GM12878 (cell line): Measurements from ENCODE around the gene NBPF12.
"Not testable (repeated sequence)": the region's sequence is repeated elsewhere in the genome, so short reads cannot be mapped to it uniquely, and the experiment has no call there.

Source experiments
- CHD2 ChIP-seq: IDR thresholded peaks from 2 replicates; pipeline ENCODE4 v1.6.1; 2011; ENCODE audit warnings: low read depth, low read length, improper control_type of control experiment, borderline replicate concordance
- HDGF ChIP-seq: fragments of 450-650 bp; IDR thresholded peaks from 2 replicates; pipeline ENCODE4 v1.6.1; 2016; ENCODE audit warnings: antibody characterized with exemption
- NR2C1 ChIP-seq: fragments of 450-650 bp; IDR thresholded peaks from 2 replicates; pipeline ENCODE4 v1.6.1; 2017; ENCODE audit warnings: antibody characterized with exemption, mild to moderate bottlenecking, moderate library complexity
- NRF1 ChIP-seq: conservative IDR thresholded peaks from 2 replicates; pipeline ENCODE4 v1.6.1; 2011; ENCODE audit warnings: mild to moderate bottlenecking, low read depth, low read length, improper control_type of control experiment
- PML ChIP-seq: IDR thresholded peaks from 2 replicates; pipeline ENCODE4 v1.6.1; 2012; ENCODE audit warnings: low read length, inconsistent platforms
- POLR2A ChIP-seq: IDR thresholded peaks from 2 replicates; pipeline ENCODE4 v1.6.1; 2011; ENCODE audit warnings: low read depth, mild to moderate bottlenecking, low read length
- POU2F2 ChIP-seq: IDR thresholded peaks from 3 replicates; pipeline ENCODE4 v1.6.1; 2011; ENCODE audit warnings: low read depth, mild to moderate bottlenecking, low read length, borderline replicate concordance
- RCOR1 ChIP-seq: conservative IDR thresholded peaks from 2 replicates; pipeline ENCODE4 v1.6.1; 2012; ENCODE audit warnings: low read depth, low read length, improper control_type of control experiment
- TAF1 ChIP-seq: IDR thresholded peaks from 2 replicates; pipeline ENCODE4 v1.6.1; 2011; ENCODE audit warnings: mild to moderate bottlenecking, low read depth, low read length, borderline replicate concordance
- TF ChIP-seq, protein P1 (sequence below), 3 experiments: IDR thresholded peaks in 2 of 3; conservative IDR thresholded peaks in 1 of 3; 2 replicates each; pipeline ENCODE4 v1.5.1; 2011; ENCODE audit warnings: low read depth in 3 of 3, low read length in 3 of 3, mild to moderate bottlenecking in 3 of 3, control low read depth in 2 of 3, moderate library complexity in 2 of 3, inconsistent platforms in 1 of 3, mixed read lengths in 1 of 3; ENCODE audit not compliant: control insufficient read depth in 2 of 3, insufficient read depth in 1 of 3; ENCODE audit errors: extremely low read depth in 1 of 3
- TF ChIP-seq, protein P2 (sequence below): fragments of 450-650 bp; IDR thresholded peaks from 2 replicates; pipeline ENCODE4 v1.6.1; 2018; ENCODE audit warnings: mild to moderate bottlenecking, low read depth, moderate library complexity; ENCODE audit not compliant: partially characterized antibody
- TF ChIP-seq, protein P3 (sequence below): IDR thresholded peaks from 2 replicates; pipeline ENCODE4 v1.6.1; 2012; ENCODE audit warnings: low read depth, low read length, improper control_type of control experiment
- TF ChIP-seq, protein P4 (sequence below): fragments of 450-650 bp; IDR thresholded peaks from 2 replicates; pipeline ENCODE4 v1.6.1; 2017; ENCODE audit warnings: antibody characterized with exemption, mild to moderate bottlenecking, moderate library complexity

DNA sequence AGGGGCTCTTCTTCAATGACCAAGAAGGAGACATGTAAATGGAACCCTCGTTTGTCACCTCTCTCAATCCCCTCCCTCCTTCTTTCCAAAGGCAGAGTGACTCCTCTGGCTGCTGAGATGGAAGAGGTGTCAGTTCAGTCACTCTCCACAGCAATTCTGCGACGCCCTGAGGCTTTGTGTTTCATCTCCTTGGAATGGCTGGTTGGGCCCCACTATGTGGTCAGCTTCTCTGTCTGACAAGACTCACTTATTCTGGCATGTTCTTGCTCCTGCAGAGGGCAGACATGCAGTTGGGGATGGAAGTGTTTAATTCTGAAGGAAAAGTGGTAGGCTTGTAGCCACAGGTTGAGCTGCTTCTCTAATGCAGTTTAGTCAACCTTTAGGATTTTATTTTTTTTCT lies 25.1 kb upstream of the NBPF12 start:
- not testable (repeated sequence) for TF ChIP-seq TAF1, POU2F2, NRF1, CHD2, POLR2A, RCOR1, NR2C1, PML, HDGF
- TF ChIP-seq, protein P1, sequence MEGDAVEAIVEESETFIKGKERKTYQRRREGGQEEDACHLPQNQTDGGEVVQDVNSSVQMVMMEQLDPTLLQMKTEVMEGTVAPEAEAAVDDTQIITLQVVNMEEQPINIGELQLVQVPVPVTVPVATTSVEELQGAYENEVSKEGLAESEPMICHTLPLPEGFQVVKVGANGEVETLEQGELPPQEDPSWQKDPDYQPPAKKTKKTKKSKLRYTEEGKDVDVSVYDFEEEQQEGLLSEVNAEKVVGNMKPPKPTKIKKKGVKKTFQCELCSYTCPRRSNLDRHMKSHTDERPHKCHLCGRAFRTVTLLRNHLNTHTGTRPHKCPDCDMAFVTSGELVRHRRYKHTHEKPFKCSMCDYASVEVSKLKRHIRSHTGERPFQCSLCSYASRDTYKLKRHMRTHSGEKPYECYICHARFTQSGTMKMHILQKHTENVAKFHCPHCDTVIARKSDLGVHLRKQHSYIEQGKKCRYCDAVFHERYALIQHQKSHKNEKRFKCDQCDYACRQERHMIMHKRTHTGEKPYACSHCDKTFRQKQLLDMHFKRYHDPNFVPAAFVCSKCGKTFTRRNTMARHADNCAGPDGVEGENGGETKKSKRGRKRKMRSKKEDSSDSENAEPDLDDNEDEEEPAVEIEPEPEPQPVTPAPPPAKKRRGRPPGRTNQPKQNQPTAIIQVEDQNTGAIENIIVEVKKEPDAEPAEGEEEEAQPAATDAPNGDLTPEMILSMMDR (IDR thresholded peaks at IDR 0.05 in 2 of 3, conservative IDR thresholded peaks at IDR 0.05 in 1 of 3; ENCODE audit: control insufficient read depth in 2 of 3, extremely low read depth in 1 of 3, insufficient read depth in 1 of 3, low read depth in 3 of 3, low read length in 3 of 3) = 0 out of 6 replicates have a peak, but pooled peaks of 2 of the 3 experiments have one; percentile 2 to 3
- TF ChIP-seq, protein P2, sequence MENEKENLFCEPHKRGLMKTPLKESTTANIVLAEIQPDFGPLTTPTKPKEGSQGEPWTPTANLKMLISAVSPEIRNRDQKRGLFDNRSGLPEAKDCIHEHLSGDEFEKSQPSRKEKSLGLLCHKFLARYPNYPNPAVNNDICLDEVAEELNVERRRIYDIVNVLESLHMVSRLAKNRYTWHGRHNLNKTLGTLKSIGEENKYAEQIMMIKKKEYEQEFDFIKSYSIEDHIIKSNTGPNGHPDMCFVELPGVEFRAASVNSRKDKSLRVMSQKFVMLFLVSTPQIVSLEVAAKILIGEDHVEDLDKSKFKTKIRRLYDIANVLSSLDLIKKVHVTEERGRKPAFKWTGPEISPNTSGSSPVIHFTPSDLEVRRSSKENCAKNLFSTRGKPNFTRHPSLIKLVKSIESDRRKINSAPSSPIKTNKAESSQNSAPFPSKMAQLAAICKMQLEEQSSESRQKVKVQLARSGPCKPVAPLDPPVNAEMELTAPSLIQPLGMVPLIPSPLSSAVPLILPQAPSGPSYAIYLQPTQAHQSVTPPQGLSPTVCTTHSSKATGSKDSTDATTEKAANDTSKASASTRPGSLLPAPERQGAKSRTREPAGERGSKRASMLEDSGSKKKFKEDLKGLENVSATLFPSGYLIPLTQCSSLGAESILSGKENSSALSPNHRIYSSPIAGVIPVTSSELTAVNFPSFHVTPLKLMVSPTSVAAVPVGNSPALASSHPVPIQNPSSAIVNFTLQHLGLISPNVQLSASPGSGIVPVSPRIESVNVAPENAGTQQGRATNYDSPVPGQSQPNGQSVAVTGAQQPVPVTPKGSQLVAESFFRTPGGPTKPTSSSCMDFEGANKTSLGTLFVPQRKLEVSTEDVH = not testable (repeated sequence)
- TF ChIP-seq, protein P3, sequence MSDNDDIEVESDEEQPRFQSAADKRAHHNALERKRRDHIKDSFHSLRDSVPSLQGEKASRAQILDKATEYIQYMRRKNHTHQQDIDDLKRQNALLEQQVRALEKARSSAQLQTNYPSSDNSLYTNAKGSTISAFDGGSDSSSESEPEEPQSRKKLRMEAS = not testable (repeated sequence)
- TF ChIP-seq, protein P4, sequence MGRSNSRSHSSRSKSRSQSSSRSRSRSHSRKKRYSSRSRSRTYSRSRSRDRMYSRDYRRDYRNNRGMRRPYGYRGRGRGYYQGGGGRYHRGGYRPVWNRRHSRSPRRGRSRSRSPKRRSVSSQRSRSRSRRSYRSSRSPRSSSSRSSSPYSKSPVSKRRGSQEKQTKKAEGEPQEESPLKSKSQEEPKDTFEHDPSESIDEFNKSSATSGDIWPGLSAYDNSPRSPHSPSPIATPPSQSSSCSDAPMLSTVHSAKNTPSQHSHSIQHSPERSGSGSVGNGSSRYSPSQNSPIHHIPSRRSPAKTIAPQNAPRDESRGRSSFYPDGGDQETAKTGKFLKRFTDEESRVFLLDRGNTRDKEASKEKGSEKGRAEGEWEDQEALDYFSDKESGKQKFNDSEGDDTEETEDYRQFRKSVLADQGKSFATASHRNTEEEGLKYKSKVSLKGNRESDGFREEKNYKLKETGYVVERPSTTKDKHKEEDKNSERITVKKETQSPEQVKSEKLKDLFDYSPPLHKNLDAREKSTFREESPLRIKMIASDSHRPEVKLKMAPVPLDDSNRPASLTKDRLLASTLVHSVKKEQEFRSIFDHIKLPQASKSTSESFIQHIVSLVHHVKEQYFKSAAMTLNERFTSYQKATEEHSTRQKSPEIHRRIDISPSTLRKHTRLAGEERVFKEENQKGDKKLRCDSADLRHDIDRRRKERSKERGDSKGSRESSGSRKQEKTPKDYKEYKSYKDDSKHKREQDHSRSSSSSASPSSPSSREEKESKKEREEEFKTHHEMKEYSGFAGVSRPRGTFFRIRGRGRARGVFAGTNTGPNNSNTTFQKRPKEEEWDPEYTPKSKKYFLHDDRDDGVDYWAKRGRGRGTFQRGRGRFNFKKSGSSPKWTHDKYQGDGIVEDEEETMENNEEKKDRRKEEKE = not testable (repeated sequence)
